C4-2B (cell line): ENCODE measurements around the gene GTSE1.

Experiments
- H3K27ac ChIP-seq: fragments of 450-650 bp; 2 replicates; pipeline ENCODE4 v1.5.1; 2017
- CTCF ChIP-seq: fragments of 450-650 bp; conservative IDR thresholded peaks from 2 replicates; pipeline ENCODE4 v1.5.1; 2017; ENCODE audit warnings: mild to moderate bottlenecking
- ZFX ChIP-seq: fragments of 450-650 bp; IDR thresholded peaks from 2 replicates; pipeline ENCODE4 v1.6.1; 2017

Gene GTSE1

DNA sequence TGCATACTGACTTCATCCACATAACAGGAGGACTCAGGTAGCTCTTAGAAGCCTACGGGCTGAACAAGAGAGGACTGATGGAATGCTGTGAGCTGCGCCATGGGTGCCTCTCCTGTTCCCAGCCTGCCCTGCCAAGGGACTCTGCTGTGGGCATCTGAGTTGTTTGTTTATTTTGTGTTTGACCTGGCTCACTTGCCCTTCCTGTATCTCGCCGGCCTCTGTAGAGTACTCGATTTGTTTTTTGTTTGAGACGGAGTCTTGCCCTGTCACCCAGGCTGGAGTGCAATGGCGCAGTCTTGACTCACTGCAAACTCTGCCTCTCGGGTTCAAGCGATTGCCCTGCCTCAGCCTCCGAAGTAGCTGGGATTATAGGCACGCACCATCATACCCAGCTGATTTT lies 27.1 kb upstream of the GTSE1 start:
- H3K27ac ChIP-seq, result no peak overlapping the region
- TF ChIP-seq CTCF, result no peak
- no peak for TF ChIP-seq ZFX

- TF ChIP-seq ZFX (no peak), CTCF (no peak)
- no peak overlapping the region for H3K27ac ChIP-seq
Observed at GRCh38 chr22:46272196-46272595, 24.5 kb upstream of the GTSE1 start.

DNA sequence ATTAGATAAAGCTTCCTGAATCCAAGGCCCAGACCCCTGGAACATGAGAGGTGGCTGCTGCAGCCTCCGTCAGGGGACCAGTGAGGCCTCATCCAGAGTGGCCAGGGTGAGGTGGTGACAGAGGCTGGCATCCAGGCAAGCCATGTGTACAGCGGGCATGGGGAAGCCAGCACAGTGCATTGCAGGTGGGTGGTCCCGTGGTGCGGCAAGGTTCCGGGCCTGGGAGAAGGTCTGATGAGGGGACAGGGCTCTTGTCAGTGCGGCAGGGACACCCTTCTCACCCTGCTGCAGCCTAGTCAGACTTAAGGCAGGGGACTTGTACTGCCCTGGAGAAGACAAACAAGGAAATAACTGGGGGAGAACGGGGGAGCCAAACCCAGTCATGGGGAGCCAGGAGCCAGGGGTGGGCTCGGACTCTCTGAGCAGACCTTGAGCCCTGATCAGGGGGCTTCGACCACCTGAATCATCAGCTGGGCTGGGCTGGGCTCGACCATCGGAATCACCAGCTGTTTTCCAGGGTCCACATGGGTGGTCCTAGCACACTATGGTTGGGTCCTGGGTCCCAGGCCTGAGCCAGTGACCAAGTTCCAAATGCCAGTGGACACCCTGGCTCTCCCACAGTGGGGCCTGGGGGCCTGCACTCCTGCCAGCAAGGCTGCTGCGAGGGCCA lies 23.8 kb upstream of the GTSE1 start:
- TF ChIP-seq ZFX (no peak), CTCF (no peak)
- H3K27ac ChIP-seq, result no peak overlapping the region

DNA sequence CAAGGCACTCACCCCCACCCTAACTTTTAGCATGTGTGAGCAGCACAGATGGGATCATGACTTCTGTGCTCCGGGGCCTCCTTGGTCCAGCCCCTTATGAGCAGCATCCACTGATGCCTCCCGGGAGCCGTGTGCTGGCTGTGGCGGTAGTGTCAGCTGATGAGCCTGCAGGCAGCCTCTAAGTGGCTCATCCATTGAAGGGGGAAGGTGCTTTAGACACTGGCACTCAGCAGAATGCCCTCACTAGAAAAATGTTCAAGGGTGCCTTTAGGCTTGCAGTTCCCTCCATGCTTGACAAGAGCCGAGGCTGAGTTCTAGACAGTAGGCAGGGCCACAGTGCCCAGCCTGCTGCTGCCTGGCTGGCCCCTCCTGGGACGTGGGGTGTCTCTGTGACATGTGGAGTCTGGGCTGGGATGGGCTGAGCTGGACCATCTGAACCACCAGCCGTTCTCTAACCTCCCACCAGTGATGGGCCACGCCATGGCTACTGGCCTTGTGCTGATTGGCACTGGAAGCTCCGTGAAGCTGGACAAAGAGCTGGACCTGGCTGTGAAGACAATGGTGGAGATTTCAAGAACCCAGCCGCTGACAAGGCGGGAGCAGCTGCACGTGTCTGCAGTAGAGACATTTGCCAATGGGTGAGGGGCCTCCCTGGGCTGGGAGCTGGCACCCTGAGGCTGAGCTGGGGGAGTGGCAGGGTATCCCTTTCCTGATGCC lies 23.1 kb upstream of the GTSE1 start:
- H3K27ac ChIP-seq, result no peak overlapping the region
- TF ChIP-seq ZFX (no peak), CTCF (no peak)

GRCh38 chr22:46274381-46274780 lies 22.3 kb upstream of the GTSE1 start:
- no peak overlapping the region for H3K27ac ChIP-seq
- TF ChIP-seq ZFX, result no peak
- no peak for TF ChIP-seq CTCF

GRCh38 chr22:46275455-46276122 lies 21.1 kb upstream of the GTSE1 start:
- no peak for TF ChIP-seq ZFX
- no peak for TF ChIP-seq CTCF
- H3K27ac ChIP-seq, result no peak overlapping the region

- TF ChIP-seq ZFX (no peak), CTCF (no peak)
- H3K27ac ChIP-seq, result no peak overlapping the region
Observed at GRCh38 chr22:46276563-46276962, 20.1 kb upstream of the GTSE1 start.
